Measurements from ENCODE around the gene GSTA5.
A peak's percentile ranks its signal among the peaks of the same experiment; 100 is the strongest.
"Not testable (repeated sequence)": the region's sequence is repeated elsewhere in the genome, so short reads cannot be mapped to it uniquely, and the experiment has no call there.

Gene GSTA5

DNA sequence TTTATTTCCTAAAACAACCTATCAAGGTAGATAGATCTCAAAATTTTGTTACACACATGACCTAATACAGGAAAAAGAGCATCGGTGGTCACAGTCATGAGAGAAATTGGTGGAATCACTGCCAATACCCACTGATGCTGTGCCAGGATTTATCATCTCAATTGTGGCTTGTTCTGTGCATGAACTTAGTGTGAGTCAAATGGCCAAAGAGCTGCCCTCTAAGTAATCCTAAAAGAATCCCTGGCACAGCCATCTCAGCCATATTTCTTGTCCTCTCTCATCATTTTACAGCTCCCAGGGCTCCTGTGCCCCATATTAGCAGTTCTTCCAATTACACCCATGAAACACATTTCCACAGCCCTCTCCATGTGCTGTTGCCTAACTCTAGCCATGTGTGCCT is 6.1 kb downstream of the GSTA5 start:
- DNase-seq (ENCODE audit: low spot score), result no peak

DNA sequence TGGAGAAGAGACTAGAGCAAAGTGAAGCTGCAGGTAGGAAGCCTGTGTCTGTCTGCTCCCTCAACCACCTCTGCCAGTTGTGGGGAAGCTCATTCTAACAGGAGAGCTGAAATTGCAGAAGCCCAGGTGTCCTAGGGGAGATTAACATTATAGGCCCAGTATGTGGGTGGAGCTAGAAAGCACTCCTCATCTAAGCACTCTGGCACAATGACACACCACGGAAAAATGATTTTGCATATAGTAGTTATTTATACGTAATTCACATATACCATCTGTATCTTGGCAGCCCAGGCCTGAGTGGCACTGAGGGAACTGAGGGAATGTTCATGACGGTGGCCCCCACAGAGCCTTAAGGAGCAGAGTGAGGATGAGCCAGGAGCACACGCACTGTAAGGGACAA is 9.7 kb downstream of the GSTA5 start:
- not testable (repeated sequence) for DNase-seq (ENCODE audit: low spot score)

DNA sequence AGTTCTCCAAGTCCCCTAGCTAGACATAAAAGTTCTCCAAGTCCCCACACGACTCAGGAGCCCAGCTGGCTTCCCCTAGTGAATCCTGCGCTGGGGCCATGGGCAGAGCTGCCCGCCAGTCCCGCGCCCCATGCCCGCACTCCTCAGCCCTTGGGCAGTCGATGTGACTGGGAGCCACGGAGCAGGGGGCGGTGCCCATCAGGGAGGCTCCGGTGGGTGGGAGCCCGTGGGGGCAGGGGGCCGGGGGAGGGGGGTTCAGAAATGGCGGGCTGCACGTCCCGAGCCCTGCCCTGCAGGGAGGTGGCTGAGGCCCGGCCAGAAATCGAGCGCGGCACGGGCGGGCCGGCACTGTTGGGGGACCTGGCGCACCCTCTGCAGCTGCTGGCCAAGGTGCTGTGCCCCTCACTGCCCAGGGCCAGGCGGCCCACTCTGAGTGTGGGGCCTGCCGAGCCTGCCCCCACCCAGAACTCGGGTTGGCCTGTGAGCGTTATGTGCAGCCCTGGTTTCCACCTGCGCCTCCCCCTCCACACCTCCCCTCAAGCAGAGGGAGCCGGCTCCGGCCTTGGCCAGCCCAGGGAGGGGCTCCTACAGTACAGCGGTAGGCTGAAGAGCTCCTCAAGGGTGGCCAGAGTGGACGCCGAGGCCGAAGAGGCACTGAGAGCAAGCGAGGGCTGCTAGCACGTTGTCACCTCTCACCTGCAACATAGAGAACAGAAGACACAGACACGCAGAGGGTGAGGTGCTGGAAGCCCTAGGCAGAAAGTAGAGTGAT is 11.4 kb downstream of the GSTA5 start:
- no peak for DNase-seq (ENCODE audit: low spot score)

DNA sequence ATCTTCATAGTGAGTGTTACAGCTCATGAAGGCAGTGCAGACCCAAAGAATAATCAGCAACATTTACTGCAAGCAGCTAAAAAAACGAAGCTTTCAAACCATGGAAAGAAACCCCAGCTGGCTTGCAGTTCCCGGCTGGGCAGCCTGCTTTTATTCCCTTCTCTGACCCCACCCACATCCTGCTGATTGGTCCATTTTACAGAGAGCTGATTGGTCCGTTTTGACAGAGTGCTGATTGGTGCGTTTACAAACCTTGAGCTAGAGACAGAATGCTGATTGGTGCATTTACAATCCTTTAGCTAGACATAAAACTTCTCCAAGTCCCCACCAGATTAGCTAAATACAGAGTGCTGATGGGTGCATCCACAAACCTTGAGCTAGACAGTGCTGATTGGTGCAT is 12.0 kb downstream of the GSTA5 start:
- not testable (repeated sequence) for DNase-seq (ENCODE audit: low spot score)

DNA sequence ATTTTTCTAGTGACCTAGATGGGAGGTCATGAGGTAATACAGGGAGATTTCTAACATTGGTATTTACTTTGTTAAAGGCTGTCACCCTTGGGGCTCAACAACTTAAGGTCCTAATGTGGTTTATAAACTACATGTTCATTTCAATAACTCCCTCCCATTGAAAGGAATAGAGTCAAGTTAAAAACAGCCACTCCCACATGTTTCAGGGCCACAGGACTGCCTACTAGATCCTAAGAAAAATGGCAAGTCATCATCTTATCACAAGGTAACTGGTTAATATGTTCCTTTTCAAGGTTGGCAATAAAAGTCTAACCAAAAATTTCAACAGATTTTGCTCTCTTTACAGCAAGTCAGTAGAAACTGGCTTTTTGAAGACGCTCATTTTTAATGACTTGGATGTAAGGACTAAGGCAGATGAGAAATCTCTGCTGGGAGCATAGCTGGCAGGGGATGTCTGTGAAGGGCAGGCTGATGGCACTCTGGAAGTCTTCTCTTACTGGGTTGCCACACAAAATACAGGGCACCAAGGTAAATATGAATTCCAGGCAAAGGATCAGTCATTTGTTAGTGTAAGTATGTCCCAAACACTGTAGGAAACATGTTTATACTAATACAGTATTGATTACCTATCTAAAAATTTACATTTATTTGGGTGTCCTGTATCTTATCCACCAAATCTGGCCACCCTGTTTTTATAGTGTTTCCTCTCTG is 13.4 kb downstream of the GSTA5 start:
- DNase-seq (ENCODE audit: low spot score), result not testable (repeated sequence)

DNA sequence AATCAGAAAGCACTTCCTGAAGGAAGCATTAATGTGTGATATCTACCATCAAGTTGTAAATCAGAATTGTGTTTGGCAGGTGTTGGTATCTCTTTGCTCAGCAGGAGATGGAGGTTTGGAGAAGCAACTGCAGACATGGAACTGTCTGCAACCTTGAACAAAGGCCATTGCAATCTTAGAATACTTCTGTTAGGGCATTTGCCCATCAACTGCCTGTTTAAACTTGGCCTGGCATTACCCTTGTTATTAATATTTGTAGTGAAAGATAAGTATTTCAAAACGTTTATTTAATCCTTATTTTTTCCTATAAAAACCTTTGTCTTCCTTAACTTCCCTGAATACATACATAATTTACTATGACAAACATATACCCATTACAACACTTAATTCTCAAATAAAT is 14.1 kb downstream of the GSTA5 start:
- no peak for DNase-seq (ENCODE audit: low spot score)

DNA sequence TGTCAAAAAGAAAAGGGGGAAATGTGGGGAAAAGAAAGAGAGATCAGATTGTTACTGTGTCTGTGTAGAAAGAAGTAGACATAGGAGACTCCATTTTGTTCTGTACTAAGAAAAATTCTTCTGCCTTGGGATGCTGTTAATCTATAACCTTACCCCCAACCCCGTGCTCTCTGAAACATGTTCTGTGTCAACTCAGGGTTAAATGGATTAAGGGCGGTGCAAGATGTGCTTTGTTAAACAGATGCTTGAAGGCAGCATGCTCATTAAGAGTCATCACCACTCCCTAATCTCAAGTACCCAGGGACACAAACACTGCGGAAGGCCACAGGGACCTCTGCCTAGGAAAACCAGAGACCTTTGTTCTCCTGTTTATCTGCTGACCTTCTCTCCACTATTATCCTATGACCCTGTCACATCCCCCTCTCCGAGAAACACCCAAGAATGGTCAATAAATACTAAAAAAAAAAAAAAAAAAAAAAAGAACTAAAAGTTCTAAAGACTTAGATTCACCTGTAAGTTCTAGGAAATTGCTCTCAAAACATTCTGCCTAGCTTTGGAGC is 14.6 kb downstream of the GSTA5 start:
- DNase-seq (ENCODE audit: low spot score), result not testable (repeated sequence)

DNA sequence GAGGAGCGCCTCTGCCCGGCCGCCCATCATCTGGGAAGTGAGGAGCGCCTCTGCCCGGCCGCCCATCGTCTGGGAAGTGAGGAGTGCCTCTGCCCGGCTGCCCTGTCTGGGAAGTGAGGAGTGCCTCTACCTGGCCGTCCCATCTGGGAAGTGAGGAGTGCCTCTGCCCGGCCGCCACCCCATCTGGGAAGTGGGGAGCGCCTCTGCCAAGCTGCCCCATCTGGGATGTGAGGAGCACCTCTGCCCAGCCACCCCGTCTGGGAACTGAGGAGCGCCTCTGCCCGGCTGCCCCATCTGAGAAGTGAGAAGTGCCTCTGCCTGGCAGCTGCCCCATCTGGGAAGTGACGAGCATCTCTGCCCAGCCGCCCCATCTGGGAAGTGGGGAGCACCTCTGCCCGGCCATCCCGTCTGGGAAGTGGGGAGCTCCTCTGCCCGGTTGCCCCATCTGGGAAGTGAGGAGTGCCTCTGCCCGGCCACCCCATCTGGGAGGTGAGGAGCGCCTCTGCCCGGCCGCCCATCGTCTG is 15.3 kb downstream of the GSTA5 start:
- DNase-seq (ENCODE audit: low spot score), result not testable (repeated sequence)

DNA sequence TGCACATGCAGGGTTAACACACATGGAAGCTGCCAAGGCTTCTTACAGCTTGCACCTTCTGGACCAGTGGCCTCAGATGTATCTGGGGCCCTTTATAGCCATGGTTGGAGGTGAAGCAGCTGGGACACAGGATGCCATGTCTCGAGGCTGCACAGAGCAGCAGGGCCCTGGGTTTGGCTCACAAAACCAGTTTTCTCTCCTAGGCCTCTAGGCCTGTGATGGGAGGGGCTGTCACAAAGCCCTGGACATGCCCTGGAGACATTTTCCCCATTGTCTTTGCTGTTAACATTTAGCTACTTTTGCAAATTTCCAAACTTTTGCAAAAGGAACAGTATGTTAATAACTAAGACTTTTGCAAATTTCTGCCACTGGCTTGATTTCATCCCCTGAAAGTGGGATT is 18.8 kb downstream of the GSTA5 start:
- no peak for DNase-seq (ENCODE audit: low spot score)

DNA sequence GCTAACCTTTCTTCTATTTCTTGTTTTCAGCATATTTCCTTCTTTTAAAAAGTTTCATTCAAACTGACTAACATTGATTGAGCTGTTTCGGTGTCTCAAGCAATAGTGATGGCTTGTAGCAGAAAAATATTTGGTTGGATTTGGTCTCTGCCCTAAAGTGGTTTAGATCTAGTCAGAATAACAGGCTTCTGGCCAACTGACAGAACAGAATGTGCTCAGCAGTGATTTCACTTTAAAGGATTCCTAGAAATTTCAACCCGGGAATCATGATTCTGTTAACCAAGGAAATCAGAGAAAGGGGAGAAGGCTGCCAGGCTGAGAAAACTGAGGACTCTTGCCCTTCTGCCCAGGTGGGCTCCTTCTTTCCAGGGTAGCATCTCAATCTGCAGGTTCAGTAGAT is 20.4 kb downstream of the GSTA5 start:
- no peak for DNase-seq (ENCODE audit: low spot score)

DNA sequence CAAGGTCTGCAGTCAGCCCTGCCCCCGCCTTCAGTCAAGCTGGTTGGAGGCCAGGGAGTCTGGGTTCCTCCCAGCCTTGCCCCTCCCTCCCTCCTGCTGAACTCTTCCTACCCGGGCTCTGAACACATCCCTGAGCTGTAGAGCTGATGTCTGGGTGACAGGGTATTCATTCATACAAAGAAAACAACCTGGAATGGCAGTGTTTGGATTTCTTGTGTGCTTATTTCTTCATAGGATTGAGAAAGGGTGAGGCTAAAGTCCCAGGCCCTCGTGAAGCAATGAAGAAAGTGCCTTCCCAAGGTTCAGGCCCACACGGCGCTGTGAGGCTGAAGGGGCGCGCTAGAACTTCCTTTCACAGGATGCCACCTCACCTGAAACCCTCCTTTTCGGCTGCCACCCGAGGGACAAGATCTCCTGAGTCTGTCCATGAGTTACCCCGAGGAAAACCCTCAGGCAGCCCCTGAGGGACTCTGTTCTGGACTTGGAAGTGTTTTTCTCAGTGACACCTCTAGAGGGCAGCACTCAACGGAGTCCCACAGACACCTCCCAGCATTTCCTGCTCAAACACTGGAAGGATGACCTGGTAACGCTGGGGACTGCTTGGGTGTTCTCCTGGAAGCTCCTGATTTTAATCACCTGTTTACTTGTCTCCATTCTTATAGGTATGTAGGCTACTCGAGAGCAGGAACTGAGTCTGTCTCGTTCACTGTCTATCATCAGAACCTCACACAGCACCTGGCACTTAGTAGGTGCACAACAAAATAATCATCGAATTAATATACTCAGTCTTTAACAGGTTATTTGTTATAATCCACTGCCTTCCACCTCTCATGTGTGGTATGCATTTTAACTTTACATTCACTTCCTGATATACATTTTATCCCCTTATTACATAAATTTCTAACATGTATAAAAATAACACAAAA is 25.2 kb downstream of the GSTA5 start:
- peak; percentile 47 for DNase-seq (ENCODE audit: low spot score)

DNA sequence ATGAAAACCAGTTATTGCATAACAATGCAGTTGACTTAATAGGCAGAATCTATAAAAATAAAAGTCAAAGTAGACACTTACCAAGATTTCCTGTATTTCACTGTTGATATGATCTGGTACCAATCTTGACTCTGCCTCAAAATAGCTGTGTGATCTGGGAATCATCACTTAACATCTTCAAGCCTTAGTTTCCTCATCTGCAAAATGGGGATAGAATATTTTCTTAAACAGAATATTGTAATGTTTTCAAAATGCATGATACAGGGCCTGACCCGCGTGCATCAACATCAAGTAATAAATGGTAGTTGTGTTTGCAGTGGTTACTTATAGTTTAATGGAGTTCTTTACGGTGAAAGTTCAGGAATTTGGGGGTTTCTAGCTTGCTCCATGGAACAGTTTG is 26.1 kb downstream of the GSTA5 start:
- DNase-seq (ENCODE audit: low spot score), result not testable (repeated sequence)

DNA sequence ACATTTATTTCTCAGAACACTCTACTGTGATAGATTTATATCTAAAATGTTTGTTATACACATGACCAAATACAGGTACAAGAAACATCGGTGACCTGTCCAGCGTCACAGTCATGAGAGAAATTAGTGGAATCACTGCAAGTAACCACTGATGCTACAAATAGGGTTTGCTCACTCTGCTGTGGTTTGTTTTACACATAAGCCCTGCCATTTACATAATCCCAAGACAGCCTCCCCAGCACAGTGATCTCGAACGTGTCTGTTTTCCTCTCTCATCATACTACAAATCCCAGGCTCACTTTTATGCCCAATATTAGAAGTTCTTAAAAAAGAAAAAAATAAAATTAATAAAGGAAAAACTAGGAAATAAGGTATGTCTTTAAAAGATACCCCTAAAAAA is 30.8 kb downstream of the GSTA5 start:
- DNase-seq (ENCODE audit: low spot score), result not testable (repeated sequence)

DNA sequence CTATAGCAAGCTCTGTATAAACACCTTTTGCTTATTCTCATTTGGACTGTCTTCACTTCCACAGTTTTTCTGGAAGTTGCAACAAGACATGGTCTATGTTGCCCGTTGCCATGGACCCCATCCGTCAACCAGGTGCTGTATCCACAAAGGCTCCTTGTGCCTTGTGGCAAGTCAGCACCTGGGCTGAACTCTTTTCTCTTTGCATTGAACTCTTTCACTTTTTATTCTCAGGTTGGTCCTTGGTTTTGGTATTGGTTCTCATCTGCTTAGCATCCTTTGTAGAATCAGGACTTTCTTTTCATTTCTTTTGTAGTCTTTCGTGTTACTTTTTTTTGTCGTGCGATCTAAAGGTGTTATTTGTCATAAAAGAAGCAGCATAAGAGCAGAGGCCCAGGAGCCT is 32.0 kb downstream of the GSTA5 start:
- no peak for DNase-seq (ENCODE audit: low spot score)

DNA sequence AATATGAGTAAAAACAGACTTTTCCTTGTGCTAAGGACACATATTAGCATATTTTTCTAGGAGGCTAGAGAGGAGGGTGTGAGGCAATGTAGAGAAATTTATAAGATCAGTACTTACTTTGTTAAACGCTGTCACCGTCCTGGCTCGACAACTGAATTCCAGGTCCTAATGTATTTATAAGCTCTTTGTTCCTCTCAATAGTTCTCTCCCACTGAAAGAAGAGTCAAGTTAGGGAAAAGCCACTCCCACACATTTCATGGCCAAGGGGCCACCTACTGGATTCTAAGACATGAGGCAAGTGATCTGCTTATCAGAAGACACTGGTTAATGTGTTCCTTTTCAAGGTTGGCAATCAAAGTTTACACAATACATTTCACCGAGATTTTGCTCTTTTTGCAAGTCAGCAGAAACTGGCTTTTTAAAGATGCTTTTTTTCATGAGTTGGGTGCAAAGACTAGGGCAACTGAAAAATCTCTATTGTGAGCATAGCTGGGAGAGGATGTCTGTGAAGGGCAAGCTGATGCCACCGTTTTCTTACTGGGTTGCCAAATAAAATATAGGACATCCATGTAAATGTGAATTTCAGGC is 36.9 kb downstream of the GSTA5 start, which contains the start of gene GSTA1:
TSS of gene GSTA1 (minus strand) at position 149 of the 588 bp plus-strand sequence. CDS start 4,549 bp downstream, outside the sequence.
- not testable (repeated sequence) for DNase-seq (ENCODE audit: low spot score)

DNA sequence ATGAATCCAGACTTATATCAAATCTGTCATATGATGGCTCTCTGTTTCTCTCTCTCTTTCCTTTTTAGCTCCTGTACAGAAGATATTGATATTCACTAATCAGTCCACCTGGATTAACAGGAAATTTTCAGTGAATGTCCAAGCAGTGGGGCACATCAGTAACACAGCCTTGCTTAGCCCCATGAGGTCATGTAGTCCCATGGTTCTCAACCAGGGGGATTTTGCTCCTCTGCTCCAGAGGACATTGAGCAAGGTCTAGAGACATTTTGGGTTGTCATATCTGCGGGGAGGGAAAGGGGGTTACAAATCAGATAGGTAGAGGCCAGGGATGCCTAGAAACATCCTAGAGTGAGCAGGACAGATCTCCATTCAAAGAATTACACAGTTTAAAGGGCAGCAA is 37.8 kb downstream of the GSTA5 start:
- DNase-seq (ENCODE audit: low spot score), result no peak

DNA sequence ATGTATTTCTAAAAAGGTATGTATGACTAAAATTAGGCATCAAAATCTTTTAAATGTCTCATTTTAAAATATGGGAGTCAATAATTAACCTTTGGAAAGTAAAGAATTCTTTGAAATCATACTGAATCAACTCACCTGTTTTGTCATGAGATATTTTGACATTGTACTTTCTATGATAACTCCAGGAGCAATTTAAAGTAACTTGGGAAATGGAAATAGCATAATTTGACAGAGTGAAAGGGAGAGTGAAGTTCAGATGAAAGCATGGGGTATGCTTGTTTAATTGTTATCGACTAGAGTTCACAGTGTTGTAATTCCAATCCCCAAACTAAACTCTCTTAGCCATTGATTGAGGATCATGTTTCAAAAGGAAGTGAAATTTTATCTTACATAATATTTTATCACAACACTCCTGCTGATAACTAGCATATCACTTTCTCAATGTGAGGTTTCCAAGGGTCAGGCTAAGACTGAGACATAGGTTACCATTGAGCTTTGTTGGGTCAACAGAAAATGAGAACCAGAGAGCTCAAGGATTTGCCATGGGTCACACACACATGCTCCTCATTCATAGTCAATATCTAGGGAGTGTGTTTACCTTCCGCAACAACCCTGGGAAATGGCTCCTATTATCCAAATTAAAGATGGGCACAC is 39.3 kb downstream of the GSTA5 start:
- DNase-seq (ENCODE audit: low spot score), result no peak

DNA sequence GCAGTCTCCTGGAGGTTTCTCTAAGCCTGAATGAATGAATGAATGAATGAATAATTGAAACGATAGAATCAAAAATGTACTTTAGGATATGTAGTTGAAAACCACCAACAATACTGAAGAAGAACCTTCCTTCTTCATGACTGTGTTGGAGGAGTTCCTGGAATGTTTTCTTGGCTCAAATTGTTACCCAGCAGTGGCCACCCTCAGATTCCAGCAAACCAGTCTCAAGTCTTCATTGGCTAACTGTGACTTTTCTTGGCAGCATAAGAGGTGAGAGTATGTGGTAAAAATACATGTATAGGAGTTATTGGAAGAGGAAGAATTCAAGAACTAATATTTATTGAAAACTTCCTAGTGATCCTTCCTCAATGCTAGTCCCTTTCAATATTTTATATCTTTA is 41.3 kb downstream of the GSTA5 start:
- not testable (repeated sequence) for DNase-seq (ENCODE audit: low spot score)

DNA sequence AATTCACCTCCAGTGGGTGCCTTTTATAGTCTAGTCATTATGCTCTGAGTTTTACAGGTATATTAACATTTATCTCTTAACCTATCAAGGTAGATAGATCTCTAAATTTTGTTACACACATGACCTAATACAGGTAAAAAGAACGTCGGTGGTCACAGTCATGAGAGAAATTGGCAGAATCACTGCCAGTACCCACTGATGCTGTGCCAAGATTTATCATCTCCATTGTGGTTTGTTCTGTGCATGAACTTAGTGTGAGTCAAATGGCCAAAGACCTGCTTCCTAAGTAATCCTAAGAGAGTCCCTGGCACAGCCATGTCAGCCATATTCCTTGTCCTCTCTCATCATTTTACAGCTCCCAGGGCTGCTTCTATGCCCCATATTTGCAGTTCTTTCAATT is 46.2 kb downstream of the GSTA5 start:
- not testable (repeated sequence) for DNase-seq (ENCODE audit: low spot score)

DNA sequence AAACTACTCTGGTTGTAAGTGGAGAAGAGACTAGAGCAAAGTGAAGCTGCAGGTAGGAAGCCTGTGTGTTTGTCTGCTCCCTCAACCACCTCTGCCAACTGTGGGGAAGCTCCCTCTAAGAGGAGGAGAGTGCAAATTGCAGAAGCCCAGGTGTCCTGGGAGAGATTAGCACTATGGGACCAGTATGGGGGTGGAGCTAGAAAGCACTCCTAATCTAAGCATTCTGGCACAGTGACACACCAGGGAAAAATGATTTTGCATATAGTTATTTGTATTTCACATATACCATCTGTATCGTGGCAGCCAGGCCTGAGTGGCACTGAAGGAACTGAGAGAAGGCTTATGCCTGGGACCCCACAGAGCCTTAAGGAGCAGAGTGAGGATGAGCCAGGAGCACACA is 49.8 kb downstream of the GSTA5 start:
- DNase-seq (ENCODE audit: low spot score), result no peak

DNA sequence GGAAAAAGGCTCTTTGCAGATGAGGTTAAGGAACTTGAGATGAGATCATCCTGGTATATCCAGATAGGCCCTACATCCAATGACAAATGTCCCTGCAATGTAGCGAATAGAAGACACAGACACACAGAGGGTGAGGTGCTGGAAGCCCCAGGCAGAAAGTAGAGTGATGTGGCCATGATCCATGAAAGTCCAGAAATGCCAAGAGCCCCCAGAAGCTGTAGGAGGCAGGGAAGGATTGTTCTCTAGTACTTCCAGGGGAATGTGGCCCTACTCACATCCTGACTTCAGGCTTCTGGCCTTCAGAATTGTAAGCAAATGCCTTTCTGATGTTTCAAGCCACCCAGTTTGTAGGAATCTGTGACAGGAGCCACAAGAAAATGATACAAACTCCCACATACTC is 51.0 kb downstream of the GSTA5 start:
- not testable (repeated sequence) for DNase-seq (ENCODE audit: low spot score)
